HPDE6-E6E7 (cell line): Measurements from ENCODE around the gene PVALEF.

Experiments
- DNase-seq: peaks from one replicate; pipeline ENCODE4 v3.0.0; 2011; ENCODE audit warnings: missing footprints; ENCODE audit errors: extremely low spot score

The PVALEF gene

DNA sequence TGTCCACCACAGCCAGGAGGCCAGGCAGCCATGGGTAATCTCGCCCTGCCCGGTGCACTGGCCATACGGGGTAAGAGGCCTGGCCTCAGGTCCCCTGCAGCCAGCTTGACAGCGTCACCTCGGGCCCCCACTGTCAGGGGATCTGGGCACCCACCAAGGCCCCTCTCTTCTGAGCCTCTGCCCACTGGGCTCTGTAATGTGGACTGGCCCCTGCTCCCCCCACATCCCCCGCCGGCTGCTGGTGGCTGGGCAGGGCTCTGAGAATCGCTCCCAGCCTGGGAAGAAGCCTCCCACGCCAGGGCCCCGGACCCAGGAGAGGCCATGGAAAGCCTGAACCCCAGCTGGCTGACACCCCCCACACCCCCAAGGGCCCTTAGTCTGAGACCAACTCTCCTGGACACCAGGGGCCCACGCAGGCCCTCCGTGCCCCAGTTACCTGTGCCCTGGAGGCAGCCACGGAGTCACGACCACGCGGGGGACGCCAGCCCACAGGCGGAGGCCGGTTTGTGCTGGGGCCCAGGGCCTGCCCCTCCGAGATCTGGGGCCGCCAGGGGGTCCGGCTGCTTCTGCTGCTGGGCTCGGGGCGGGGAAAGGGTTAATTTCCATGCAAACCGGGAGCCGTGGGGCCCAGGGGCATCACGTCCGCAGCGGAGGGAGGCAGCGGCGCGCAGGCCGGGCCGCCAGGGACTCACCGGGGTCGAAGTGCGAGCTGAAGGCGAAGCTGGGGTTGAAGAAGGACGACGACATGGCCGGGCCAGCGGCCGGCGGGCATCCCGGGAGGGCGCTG, at the start of gene PVALEF:
PVALEF (plus strand) TSS at position 262 of the 787 bp plus-strand sequence. CDS start 15,720 bp downstream, outside the sequence.
- DNase-seq, result no peak

DNA sequence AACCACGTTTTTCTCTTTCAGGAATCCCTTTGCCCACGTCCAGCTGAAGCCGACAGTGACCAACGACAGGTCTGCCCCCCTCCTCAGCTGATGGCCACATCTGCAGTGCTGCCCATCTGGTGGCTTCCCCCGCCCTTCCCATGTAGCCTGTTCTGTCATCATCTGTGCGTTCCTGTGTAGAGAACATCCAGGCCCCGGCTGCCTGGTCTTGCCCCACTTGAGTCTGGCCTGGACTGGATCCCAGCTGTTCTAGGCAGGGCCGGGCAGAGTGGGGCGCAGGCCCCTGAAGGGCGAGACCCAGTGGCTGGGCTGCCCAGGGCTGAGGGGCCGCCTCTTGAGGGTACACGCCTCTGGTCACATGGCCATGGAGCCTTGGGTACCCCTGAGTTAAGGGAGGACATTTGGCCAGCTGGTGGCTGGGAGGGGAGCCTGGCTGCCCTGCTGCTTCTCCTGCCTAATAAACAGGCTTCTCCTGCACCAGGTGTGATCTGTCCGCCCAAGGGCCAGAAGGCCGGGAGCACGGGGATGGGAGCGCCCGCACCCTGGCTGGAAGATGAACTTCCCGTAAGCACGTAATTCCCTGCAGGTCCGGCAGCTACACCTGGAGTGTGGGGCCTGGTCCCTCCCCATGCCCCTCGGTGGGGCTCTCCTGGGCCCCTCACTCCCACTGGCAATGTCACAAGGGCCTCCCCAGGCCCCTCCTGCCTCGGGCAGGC, 49.4 kb upstream of the PVALEF start:
- DNase-seq, result no peak

DNA sequence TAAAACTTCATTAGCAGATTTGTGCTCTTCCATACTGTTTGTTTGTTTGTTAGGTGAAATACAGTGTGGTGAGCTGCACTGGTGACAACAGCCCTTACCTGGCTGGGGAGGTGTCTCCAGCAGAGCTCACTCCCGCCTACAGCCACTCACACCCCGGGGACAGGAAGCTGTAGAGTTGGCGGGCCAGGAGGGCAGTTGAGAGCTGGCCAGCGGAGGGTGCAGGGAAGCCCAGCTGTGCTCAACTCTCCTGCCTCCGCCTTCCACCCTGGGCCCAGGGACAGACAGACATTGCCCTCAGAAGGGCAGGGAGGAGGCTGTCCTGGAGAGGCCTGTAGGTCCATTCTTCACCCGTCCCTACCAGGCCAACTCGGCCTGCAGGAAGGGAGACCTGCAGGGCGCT, 48.6 kb upstream of the PVALEF start:
- DNase-seq, result no peak

DNA sequence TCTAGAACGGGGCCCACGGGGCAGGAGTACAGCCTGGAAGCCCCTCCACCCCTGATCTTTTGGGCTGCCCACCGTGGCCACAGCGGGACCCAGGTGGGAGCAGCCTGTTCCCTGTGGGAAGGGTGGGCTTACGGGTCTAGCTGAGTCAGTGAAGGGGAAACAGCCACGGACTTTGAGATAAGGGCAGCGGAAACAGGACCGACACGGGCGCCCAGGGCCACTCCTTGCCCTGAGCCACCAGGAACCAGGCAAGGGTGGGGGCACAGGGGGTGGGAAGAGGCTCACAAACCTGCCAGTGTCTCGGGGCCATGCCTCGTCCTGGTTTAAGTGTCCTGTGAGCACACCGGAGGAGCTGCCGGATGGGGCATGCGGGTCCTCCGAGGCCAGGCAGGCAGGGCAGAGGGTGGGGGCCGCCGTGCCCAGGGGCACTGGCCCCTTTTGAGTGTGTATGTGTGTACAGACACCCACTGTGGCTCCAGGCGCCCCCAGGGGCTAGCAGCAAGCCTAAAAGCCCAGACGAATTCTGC, 47.6 kb upstream of the PVALEF start:
- DNase-seq, result no peak

DNA sequence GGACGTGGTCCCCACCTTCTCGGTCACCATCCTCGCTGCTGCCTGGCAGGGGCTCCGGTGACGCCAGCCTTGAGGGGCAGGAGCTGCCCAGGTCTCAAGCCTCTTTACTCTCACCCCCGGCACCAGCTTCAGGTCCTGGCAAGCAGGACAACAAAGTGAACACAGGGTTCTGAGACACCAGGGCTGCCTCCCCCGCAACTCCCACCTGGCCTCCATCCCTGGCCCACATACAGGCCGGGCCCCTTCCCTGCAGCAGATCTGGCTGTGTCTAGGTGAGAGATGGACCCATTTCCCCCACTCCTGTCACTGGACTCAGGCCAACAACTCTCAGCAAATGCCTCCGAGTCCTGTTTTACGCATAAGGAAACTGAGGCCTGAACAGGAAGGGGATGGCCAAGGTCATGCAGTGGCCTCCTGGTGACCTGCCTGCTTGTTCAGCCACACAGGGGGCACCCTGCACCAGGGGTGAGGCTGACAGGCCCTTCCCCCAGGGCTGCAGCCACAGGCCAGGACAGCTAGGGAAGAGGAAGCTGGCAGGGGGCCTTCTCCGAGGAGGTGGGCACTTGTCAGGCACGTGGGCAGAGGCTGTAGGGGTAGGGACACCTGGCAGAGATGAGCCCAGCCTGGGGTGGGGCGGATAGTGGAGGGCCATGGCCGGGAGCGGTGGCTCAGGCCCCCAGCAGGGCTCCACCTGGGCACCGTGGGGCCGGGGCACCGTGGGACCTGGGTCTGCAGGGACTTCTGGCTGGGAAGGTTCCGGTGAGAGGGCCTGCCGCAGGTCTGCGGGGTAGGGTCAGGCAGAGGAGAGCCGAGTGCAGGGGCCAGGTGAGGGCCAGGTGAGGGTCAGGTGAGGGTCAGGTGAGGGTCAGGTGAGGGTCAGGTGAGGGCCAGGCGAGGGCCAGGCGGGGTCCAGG, 46.7 kb upstream of the PVALEF start:
- DNase-seq, result no peak

DNA sequence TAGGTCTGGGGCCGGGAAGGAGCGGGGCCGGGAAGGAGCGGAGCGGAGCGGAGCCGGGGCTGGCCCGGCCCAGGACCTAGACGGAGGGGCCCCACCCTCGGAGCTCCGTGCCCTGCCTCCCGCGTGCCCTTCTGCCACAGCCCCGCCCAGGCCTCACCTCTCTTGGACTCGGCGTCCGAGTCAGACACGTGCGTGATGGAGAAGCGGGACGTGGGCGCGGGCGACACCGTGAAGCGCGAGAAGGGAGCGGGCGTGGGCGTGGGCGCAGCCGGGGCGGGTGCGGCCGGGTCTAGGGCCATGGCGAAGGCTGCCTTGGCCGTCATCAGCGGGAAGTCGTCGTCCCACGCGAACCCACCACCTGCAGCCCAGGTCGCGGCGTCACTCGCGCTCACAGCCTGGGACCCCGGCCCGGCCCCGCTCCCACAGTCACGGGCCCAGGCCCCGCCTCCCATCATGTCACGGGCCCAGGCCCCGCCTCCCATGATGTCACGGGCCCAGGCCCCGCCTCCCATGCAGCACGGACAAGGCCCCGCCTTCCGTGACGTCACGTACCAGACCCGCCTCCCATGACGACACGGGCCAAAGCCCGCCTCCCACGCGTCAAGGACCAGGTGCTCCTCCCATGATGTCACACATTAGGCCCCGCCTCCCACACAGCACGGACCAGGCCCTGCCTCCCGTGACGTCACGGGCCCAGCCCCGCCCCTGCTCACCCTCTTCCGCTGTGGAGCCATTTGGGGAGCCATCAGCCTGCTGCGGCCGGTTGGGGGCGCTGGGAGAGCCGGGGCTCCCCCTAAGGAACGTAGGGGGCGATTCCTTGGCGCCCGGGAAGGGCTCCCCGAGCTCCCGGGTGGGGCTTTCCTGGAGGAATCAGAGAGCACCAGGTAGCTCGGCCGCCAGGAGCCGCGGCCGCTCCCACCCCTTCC, 45.8 kb upstream of the PVALEF start:
- peak; percentile 92 for DNase-seq

DNA sequence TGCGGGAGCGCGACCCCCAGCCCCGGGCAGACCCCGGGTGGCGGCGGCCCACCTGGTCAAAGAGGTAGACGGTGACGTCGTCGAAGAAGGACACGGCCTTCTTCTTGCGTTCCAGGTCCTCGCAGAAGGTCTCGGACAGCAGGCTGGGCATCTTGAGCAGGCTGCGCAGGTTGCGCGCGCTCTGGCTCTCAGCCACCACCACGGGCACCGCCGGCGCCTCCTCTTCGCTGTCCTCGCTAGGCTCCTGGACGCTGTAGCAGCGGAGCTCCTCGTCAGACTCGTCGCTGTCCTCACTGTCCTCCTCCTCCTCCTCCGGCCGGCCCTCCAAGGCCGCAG, 45.2 kb upstream of the PVALEF start:
- DNase-seq, result no peak

DNA sequence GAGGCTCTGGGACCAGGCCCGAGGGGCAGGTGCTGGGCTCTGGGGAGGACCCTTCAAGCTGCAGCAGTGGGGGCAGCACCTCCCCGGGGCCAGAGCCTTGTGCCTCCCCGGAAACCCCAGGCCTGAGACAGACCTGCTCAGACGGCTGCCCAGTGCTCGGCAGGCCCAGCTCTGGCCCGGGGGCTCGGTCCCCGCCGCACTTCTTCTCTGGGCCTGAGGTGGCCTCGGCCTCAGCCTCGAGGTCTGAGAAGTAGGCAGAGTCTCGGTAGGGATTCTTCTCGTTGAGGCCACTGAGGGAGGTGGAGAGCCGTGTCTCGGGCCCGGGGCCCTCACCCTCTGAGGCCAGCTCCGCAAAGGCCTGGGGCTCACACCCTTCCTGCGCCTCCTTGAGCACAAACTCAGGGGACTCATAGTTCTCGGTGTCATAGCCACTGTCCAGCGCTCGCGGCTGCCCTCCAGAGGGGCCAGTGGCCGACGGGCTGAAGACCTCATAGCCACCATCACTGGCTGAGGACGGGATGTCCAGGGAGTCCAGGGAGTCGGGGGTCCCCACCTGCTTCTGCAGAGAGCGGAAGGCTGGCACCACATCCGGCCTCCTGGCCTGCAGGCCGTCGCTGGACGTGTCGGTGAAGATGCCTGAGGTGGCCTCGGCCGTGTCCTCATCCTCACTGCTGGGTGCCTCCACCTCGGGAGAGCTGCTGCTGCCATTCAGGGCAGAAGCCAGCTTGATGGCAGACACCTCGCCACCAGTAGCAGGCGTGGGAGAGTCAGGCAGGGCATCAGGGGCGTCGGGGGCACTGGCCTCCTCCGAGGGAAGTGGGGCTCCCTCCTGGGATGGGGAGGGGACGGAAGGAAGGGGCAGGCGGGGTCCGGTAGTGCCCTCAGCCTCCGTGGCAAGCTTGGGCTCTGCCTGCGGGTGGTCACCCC, 44.3 kb upstream of the PVALEF start:
- DNase-seq, result no peak

DNA sequence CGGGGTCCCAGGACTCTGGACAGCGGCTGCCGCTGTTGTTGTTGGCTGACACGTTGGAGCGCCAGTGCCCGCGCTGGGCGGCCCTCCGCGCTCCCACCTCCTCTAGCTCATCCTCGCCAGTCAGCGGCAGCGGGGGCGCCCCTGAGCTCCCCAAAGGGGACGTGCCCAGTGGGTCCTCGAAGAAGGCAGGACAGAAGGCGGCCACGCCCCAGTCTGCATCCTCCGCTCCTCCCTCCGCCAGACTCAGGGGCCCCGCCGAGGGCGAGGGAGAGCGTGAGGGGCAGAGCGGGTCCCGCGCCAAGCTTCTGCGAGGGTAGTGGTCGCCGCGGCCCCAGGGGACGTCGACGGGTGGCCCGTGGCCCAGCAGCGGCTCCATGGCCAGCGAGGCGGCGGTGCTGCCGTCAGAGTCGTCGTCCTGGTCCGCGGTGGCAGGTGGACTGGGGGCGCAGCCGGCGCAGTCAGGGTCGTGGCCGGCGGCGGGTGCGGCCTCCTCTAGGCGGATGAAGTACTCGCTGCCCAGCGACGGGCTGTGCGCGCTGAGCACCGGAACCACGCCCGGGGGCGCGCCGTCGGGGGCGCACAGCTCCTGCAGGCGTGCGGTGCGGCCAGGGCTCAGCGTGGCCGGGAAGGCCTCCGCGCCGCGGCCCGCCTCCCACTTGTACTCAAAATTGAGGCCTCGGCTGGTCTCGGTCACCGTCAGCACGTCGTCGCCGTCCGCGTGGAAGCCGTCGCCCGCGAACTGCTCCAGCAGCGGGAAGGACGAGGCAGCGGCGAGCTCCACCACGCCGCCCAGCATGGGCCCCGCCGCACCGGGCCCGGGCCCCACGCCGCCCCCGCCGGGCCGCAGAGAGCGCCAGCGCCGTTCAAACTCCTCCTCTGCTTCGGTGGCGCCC, 43.2 kb upstream of the PVALEF start:
- no peak for DNase-seq

DNA sequence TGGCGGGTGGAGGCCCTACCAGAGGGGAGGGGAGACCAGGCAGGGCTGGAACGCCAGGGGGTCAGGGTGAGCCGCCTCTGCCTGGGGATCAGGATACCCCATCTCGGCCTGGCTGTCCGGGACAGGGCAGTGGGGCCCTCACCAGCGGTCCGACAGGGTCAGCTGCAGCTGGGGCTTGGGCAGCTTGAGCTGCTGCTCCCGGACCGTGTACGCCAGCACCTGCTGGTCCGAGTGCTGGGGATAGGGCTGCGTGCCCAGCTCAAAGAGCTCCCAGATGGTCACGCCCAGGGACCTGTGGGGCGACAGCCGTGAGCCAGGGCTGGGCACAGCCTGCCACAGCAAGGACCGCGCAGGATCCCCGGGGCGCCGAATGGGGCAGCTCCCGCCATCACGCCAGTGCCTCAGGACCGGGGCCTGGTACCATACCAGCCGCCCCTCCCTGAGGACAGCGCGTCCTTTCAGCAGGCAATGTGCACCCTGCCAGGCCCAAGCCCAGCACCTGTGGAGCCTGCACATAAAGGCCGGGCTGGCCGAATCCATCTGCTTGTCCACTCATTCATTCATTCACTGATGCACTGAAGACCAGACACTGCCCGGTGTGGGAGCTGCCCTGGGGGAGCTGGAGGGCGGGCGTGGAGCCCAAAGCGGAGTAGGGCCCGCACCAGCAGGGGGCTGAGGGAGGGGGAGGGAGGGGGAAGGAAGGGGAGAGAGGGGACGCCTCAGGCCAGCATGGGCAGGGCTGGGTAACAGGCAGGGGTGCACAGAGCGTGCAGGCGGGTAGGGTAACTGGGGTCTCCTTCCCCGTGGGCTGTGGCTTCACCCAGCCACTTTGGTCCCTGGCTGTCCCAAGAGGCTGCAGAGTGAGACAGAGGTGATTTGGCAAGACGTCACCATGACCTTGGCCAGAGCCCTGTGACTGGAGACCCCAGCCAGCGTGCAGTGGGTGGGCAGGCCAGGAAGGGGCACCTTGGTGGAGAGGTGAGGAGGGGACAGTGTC, 42.0 kb upstream of the PVALEF start:
- no peak for DNase-seq

DNA sequence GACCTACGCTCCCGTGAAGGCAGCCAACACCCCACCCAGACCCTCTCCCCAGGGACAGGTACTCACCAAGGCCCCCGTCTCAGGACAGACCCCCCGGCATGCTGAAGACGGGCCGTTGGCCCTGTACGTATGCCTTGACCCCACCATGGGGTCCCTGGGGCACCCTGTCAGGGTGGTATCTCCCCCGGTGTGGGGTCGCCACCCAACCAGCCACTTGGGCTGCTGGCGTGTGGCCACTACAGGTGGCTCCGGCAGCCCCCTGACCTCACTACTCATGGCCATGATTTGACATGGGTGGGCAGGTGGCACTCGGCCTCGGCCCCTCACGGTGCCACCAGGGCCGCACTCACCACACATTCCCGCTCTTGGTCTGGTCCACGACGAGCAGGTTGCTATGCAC, 40.9 kb upstream of the PVALEF start:
- no peak for DNase-seq

DNA sequence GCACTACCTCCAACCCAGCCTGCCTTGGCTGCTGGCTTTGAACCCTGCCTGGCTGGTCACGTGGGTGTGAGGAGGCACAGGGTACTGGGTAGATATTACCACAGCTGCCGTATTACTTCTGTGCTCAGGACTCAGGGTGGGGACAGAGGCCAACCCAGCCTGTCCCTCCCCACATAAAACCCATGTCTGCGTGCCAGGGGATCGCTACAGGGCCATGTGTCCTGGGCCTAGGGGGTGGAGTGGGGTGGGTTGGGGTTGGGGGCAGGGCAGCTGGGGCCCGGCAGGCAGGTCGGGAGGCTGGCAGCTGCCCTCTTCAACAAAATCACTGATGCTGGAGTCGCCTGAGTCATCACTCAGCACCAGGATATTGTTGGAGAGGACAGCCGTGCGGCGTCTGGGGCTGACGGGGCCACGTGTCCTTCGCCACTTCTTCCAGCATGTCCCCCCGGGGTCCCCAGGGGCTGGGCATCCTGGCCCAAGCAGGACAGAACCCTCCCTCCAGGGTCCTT, 39.7 kb upstream of the PVALEF start:
- DNase-seq, result peak; percentile 31

DNA sequence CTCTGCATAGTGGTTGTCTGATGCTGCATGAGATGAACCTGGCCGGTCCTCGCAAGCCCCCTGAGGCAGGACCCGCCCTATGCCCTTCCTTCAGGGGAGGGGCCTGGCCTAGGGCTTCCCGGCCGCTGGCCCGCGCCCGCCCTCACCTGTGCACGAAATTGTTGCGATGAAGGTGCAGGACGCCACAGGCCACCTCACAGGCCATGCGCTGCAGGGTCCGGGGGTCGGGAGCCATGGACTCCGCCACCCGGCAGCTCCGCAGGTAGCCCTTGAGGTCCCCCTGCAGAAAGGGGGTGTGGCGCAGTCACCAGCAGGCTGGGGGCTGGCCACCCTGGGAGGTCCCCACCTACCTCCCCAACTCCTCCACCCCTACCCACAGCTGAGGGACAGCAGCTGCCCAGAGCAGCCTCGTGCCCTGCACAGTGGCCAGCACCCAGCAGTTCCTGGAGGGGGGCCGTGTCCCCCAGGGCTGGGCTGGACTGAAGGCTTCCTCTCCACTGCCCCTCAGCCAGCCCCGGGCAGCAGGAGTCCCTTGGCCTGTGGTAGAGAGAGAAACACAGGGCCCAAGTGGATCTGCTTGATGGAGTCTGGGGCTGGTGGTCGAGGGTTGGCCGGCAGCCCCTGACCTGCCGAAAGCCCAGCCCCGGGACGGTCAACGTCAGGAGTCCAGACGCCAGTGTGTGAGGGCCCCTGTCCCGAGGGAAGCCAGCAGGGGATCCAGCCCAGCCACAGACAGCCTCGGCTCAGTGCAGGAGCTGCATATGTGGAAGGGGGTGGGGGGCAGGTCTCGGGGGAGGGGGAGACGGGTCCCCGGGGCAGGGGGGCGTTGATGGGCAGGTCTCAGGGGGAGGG, 38.8 kb upstream of the PVALEF start:
- DNase-seq, result no peak

DNA sequence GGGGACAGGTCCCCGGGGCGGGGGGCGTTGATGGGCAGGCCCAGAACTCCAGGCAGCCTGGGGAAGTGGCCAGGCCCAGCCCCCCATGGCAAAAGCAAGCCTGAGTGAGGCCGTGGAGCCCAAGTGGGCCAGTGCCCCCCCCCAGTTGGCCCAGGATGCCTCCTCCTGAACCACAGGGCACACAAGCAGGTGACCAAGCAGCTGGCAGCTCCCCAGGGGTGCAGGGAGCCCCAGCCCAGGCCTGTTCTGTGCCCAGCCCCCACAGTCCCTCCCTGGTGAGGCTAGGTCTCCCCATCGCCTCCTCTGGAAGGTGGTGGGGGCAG, 38.2 kb upstream of the PVALEF start:
- DNase-seq, result no peak

DNA sequence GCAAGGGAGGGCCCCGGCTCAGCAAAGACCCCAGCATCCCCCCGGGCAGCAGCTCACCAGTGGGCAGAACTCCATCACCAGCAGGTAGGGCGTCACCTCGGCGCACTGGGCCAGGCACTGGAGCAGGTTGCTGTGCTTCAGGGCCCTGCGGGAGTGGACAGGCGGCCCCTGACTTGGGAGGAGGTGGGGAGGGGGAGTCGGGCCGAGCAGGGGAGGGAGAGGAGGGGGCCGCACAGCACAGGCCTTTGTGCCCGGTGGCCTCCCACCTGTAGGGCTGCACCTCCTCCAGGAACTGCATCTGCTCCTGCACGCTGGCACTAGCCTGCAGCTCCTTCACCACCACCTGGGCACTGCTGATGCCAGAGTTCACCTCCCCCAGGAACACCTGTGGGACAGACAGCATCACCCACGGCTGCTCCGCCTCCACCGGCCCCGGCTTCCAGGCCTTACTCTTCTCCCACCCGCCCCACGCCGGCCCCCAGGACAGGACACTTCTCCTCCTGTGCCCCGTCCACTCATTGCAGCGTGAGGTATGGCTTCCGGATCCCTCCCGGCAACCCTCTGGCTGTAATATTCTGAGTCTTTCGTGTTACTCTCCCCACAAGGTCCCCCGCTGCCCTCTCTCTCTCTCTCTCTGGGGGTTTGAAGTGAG, 37.7 kb upstream of the PVALEF start:
- DNase-seq, result no peak

DNA sequence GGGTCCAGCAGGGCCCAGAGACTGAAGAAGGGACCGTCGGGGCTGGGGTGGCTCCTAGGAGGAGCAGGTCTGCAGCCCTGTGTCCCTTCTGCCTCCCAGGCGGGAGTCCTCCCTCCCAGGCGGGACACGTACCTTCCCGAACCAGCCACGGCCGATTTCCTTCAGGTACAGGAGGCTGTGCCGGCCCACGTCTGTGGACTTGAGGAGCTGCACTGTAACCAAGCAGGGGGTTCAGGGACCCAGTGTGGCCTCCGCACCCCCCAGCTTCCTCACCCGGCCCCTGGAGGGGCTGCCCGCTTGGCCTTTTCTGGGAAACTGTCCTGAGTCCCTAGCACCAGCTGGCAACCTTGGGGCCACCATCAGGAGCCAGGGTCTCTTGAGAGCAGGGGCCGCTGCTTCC, 37.0 kb upstream of the PVALEF start:
- no peak for DNase-seq
